IPS-18c (cell line): Measurements from ENCODE around the gene OSBP2.

Source experiments
- H3K4me3 ChIP-seq: 2 replicates; pipeline ENCODE4 v1.7.0; 2013; ENCODE audit warnings: low read depth, mild to moderate bottlenecking, low read length, moderate library complexity; ENCODE audit not compliant: insufficient read depth
- H3K9me3 ChIP-seq: one replicate; pipeline ENCODE4 v1.6.1; 2013; ENCODE audit warnings: mild to moderate bottlenecking, low read length, moderate library complexity; ENCODE audit not compliant: control insufficient read depth, insufficient read depth

The OSBP2 gene

GRCh38 chr22:30933457-30933856, 238.8 kb downstream of the OSBP2 start:
- Histone ChIP-seq H3K9me3 (no peaks in the 10 kb centered on the region), H3K4me3 (no peak overlapping the region)

GRCh38 chr22:30934053-30934452, 239.4 kb downstream of the OSBP2 start:
- H3K9me3 ChIP-seq = no peaks in the 10 kb centered on the region

GRCh38 chr22:30940685-30941362, 246.2 kb downstream of the OSBP2 start:
- Histone ChIP-seq H3K4me3 (no peak overlapping the region), H3K9me3 (no peaks in the 10 kb centered on the region)

More at GRCh38 chr22:30934053-30934452, 239.4 kb downstream of the OSBP2 start:
- H3K4me3 ChIP-seq = no peak overlapping the region

GRCh38 chr22:30941363-30941740, 246.7 kb downstream of the OSBP2 start:
- H3K4me3 ChIP-seq = no peak overlapping the region
- no peaks in the 10 kb centered on the region for H3K9me3 ChIP-seq

DNA sequence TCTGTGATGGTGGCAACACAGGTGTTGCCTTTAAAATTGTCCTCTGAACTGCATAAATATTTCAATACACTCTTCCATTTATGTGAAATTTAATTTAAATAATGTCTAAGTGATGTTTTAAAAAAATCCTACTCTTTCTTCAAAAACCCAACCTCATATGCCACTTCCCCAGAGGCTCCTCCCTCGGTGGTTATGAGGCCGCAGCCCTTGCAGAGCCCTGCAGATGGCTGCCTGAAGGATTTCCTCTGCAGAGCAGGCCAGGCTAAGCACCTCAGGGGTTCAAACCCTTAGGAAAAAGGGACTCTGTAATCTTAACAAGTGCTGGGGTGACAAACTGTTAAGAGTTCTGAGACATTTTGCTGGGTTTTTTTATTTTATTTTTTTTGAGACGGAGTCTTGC, 248.7 kb downstream of the OSBP2 start:
- no peak overlapping the region for H3K4me3 ChIP-seq
- H3K9me3 ChIP-seq = no peaks in the 10 kb centered on the region

- H3K9me3 ChIP-seq = no peaks in the 10 kb centered on the region
- no peak overlapping the region for H3K4me3 ChIP-seq
Measured at GRCh38 chr22:30944986-30945385, 250.3 kb downstream of the OSBP2 start.

DNA sequence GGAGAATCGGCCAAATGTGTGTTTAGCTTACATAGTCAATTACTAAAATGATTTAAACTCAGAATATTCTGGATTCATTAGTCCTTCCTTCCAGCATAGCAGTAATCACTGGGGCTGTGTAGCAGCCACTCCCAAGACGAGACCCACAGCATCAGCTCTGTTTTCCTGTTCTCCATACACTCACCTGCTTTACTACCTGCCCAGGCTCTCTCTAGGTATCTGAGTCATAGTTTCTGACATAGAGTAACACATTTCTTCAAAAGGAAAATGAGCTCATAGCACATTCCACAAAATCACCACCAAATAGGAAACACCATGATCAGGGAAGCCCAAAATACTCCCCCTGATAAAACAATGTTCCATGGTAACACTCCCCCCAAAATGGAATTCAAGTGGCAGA, 251.0 kb downstream of the OSBP2 start:
- H3K4me3 ChIP-seq = no peak overlapping the region
- H3K9me3 ChIP-seq = no peaks in the 10 kb centered on the region

- Histone ChIP-seq H3K4me3 (no peak overlapping the region), H3K9me3 (no peaks in the 10 kb centered on the region)
Measured at GRCh38 chr22:30946354-30946753, 251.7 kb downstream of the OSBP2 start.

- no peak overlapping the region for H3K4me3 ChIP-seq
- no peaks in the 10 kb centered on the region for H3K9me3 ChIP-seq
Measured at GRCh38 chr22:30947173-30947815, 252.6 kb downstream of the OSBP2 start.

- no peak overlapping the region for H3K4me3 ChIP-seq
Measured at GRCh38 chr22:30947816-30948454, 253.3 kb downstream of the OSBP2 start.

GRCh38 chr22:30948930-30949342, 254.3 kb downstream of the OSBP2 start:
- H3K9me3 ChIP-seq = no peaks in the 10 kb centered on the region

More at GRCh38 chr22:30947816-30948454, 253.3 kb downstream of the OSBP2 start:
- H3K9me3 ChIP-seq = no peaks in the 10 kb centered on the region

GRCh38 chr22:30949934-30950660, 255.4 kb downstream of the OSBP2 start:
- no peak overlapping the region for H3K4me3 ChIP-seq
- no peaks in the 10 kb centered on the region for H3K9me3 ChIP-seq

More at GRCh38 chr22:30948930-30949342, 254.3 kb downstream of the OSBP2 start:
- no peak overlapping the region for H3K4me3 ChIP-seq

- Histone ChIP-seq H3K9me3 (no peaks in the 10 kb centered on the region), H3K4me3 (no peak overlapping the region)
Measured at GRCh38 chr22:30953206-30953605, 258.5 kb downstream of the OSBP2 start.

GRCh38 chr22:30955153-30955552, 260.5 kb downstream of the OSBP2 start:
- no peak overlapping the region for H3K4me3 ChIP-seq

More at GRCh38 chr22:30955153-30955552, 260.5 kb downstream of the OSBP2 start:
- H3K9me3 ChIP-seq = no peaks in the 10 kb centered on the region
